HG03025 (cell line): ENCODE data around the gene USH1G.

Experiments used
- ATAC-seq: cut with Tn5 transposase; IDR thresholded peaks from one replicate; pipeline ENCODE4 v1.9.1; 2021; ENCODE audit warnings: mild to moderate bottlenecking, moderate library complexity; ENCODE audit not compliant: unreplicated experiment, low FRiP score

Gene USH1G

GRCh38 chr17:74954665-74955421, 31.8 kb upstream of the USH1G start:
- ATAC-seq, result no peak

GRCh38 chr17:74954115-74954514, 31.1 kb upstream of the USH1G start:
- no peak for ATAC-seq

- no peak for ATAC-seq
Observed at GRCh38 chr17:74953134-74953687, 30.2 kb upstream of the USH1G start.

GRCh38 chr17:74952431-74953133, 29.5 kb upstream of the USH1G start:
- ATAC-seq, result no peak

GRCh38 chr17:74951680-74952421, 28.8 kb upstream of the USH1G start:
- ATAC-seq, result no peak

- ATAC-seq, result no peak
Observed at GRCh38 chr17:74951065-74951464, 28.0 kb upstream of the USH1G start.

- ATAC-seq, result no peak
Observed at GRCh38 chr17:74950207-74950606, 27.2 kb upstream of the USH1G start.

- ATAC-seq, result no peak
Observed at GRCh38 chr17:74949455-74950115, 26.5 kb upstream of the USH1G start.

- ATAC-seq, result no peak
Observed at GRCh38 chr17:74947041-74947754, 24.1 kb upstream of the USH1G start.

GRCh38 chr17:74946641-74947040, 23.6 kb upstream of the USH1G start:
- no peak for ATAC-seq

- no peak for ATAC-seq
Observed at GRCh38 chr17:74945543-74945942, 22.5 kb upstream of the USH1G start.

- no peak for ATAC-seq
Observed at GRCh38 chr17:74943808-74944522, 20.9 kb upstream of the USH1G start.

GRCh38 chr17:74941128-74941725, 18.2 kb upstream of the USH1G start:
- no peak for ATAC-seq

GRCh38 chr17:74939534-74939933, 16.5 kb upstream of the USH1G start:
- ATAC-seq, result no peak

GRCh38 chr17:74938194-74938950, 15.3 kb upstream of the USH1G start:
- no peak for ATAC-seq

- ATAC-seq, result no peak
Observed at GRCh38 chr17:74937064-74938051, 14.3 kb upstream of the USH1G start.

- no peak for ATAC-seq
Observed at GRCh38 chr17:74936470-74936799, 13.4 kb upstream of the USH1G start.
